T-helper 1 cell treated with Interleukin-12 subunit alpha and Interleukin-12 subunit beta and Interleukin-4 antibody, amounts not matched to agents 30 ng/mL and 1 ng/mL, for 36 hours (primary cell): ENCODE results near the gene FXYD3. TPM values are rescaled to one million over a fixed set of nuclear protein-coding genes. Genes with fewer than 3 reads are reported as not detected.

Experiments used
- intact Hi-C: fragments of 100-400 bp; cut with micrococcal nuclease; formaldehyde crosslinking; loops from one replicate; pipeline ENCODE4 v1.15.1; 2024
- total RNA-seq: library from RNA; stranded (reverse); gene quantifications from 2 replicates; pipeline ENCODE4 v1.2.3, GENCODE V29; 2022

FXYD3 gene, protein sequence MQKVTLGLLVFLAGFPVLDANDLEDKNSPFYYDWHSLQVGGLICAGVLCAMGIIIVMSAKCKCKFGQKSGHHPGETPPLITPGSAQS
- total RNA-seq = not detected in 2 replicates

DNA sequence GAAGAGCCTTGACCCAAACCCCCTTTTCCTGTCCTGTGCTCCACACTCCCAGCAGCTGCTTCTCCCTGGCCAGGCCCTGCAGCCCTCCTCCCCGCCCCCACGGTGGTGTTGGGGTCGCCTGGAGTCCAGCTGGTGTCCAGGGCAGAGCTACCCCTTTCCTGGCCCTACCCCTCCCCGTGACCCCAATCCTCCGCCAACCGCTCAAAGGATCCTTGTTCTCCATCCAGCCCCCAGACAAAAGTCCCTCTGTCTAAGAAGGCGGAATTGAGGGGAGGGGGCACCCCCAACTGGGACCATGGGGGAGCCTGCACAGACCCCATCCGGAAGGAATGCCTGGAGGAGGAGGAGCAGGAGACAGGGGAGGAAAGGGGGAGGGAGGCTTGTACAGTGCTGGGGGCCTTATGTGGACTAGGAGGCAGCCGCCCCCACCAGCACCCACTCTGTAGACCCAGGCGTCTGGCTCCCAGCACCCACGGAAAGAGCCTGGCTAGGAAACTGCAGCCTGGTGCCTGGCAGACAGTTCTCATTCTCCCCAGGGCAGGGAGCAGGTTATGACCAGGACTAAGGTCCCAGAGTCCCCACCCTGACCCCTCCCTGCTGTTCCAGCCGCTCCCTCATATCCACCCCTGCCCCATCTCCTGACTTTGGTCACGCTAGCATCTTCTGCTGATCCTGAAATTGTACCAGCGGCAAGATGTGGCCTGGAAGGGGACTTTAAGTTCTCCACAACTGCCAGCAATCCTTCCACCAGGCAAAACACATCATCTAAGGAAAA, at the start of gene FXYD3:
TSS of gene FXYD3 (plus strand) at position 647 of the 775 bp plus-strand sequence. CDS start 3,554 bp downstream, outside the sequence.
- intact Hi-C loops = loop anchor here (2.0 kb wide), 1 partner anchor 49 kb away; no protein-coding TSS in a partner anchor

DNA sequence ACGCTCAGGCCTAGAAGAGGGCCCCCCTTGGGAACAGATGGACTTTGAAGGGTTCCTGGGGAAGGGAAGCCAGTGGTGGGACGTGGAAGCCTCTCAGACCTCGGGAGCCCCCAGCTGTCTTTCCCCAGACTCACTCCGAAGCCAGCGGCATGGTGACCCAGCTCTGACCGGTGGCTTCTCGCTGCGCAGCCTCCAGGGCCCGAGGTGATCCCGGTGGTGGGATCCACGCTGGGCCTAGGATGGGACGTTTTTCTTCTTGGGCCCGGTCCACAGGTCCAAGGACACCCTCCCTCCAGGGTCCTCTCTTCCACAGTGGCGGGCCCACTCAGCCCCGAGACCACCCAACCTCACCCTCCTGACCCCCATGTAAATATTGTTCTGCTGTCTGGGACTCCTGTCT, 49.5 kb upstream of the FXYD3 start:
- intact Hi-C loops = loop anchor here (2.0 kb wide), 1 partner anchor 49 kb away; the partner anchor contains the start of gene FXYD3

DNA sequence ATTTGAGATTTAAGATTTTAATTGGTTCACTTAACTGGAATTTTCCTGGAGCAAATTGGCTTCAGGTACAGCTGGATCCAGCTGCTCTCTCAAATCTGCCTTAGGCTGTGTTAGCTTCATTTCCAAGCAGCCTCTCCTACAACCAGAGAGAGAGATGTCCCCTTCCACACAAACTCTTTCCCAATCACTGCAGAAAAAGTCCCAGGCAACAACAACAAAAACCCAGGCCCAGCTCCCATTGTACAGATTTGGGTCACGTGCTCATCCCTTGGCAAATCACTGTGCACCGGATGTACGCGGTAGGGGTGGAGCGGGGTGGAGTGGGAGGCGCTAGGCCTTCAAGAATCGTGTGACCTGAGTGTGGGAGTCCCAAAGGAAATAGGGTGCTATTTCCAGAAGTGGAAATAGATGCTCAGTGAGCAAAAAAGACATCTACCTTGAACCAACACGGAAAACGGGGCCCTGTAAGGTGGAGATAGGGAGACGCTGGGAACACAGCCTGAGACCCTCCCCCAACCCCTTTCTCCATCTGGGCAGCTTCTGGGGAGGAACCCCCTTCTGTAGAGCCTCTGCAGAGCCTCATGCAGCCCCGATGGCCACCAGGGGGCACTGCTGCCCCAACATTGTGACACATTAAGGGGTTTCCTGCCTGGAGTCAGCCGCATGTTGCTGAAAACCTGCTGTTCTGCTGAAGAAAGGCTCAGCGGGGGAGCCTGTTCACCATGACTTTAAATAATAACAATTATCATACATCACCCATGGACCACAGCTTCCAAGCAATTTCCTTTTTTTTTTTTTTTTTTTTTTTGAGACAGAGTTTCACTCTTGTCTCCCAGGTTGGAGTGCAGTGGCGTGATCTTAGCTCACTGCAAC, 48.7 kb upstream of the FXYD3 start:
- intact Hi-C loops = loop anchor here (1.0 to 2.0 kb wide), 8 partner anchors 23 to 428 kb away; partner anchors contain the start of genes FXYD3 and LGI4

DNA sequence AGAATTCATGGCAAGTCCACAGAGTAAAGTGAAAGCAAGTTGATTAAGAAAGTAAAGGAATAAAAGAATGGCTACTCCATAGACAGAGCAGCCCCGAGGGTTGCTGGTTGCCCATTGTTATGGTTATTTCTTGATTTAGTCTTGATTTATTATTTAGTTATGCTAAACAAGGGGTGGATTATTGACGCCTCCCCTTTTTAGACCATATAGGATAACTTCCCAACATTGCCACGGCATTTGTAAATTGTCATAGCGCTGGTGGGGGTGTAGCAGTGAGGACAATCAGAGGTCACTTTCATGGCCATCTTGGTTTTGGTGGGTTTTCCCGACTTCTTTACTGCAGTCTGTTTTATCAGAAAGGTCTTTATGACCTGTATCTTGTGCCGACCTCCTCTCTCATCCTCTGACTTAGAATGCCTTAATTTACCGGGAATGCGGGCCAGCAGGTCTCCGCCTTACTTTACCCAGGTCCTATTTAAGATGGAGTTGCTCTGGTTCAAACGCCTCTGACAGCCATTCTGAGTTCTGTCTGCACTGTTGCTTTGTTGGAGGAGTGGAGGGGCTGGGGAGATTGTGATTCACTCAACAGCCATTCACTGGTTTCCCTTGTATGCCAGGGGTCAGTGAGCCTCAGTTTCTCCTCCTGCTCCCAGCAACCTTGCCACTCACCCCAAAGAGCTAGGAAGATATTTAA, 46.5 kb upstream of the FXYD3 start:
- intact Hi-C loops = no loop called here

DNA sequence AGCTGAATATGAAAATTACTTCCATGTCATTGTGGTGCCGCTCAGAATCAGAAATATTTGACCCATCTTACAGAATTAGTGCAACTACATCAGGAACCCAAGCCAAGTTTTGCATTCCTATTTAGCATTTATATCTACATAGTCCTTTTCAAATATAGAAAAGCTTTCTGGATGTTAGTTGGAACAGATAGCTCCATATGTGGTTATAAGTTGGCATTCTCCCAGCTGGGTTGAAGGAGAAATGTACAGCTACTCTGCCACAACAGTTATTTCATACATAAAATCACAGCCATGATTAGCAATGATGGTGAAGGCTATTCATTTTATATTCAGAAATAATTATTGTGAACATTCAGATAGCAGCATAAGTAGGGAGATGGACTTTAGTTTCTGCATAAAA, 45.9 kb upstream of the FXYD3 start:
- intact Hi-C loops = no loop called here

DNA sequence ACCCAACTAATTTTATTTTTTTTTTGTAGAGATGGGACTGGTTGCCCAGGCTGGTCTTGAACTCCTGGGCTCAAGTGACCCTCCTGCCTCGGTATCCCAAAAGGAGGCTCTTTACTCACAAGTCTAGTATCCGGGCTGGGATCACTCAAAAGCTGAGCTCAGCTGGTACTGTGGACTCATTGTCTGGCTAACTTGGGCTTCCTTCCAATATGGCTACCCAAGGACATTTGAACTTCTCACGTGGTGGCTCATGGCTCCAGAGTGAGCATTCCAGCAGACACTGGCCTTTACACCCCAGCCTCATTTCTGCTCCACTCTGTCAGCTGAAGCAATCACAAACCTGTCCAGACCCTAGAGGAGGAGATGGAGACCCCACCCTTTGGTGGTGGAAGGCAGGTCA, 45.2 kb upstream of the FXYD3 start:
- intact Hi-C loops = no loop called here

DNA sequence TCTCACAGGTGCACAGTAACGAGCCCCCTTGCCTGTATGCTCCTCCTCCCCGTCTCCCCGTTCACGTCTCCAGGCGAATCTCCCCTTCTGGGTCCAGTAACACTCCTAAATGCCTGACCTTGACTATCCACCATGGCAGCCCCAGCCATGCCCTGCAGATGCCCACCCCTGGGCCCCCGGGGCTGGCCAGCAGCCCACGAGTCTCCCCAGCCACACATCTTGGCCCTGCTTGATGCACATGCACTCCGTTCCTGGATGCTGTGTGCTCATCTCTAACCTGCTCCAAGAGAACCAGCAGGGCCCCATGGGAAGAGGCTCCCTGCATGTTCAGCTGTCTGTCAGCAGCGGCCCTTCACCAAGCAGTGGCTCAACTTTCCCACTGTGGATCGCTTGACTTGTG, 42.1 kb upstream of the FXYD3 start:
- intact Hi-C loops = no loop called here

DNA sequence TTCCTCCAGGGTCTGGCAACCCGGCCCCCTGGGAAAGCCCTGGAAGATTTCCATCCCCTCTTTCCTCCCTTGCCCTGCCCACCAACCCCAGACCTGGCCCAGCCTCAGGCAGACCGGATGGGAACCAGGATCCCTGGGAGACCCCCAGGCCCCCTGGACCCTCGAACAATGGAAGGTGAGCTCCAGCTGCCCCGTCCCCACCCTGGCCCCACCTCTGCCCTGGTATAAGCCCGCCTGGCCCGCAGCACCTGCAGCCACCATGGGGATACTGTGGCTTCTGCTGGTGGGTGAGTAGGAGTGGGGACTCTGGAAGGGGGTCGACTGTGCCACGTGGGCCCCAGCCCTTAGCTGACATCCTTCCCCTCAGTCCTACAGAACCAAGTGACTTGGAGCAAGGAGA, 41.7 kb upstream of the FXYD3 start:
- intact Hi-C loops = no loop called here

DNA sequence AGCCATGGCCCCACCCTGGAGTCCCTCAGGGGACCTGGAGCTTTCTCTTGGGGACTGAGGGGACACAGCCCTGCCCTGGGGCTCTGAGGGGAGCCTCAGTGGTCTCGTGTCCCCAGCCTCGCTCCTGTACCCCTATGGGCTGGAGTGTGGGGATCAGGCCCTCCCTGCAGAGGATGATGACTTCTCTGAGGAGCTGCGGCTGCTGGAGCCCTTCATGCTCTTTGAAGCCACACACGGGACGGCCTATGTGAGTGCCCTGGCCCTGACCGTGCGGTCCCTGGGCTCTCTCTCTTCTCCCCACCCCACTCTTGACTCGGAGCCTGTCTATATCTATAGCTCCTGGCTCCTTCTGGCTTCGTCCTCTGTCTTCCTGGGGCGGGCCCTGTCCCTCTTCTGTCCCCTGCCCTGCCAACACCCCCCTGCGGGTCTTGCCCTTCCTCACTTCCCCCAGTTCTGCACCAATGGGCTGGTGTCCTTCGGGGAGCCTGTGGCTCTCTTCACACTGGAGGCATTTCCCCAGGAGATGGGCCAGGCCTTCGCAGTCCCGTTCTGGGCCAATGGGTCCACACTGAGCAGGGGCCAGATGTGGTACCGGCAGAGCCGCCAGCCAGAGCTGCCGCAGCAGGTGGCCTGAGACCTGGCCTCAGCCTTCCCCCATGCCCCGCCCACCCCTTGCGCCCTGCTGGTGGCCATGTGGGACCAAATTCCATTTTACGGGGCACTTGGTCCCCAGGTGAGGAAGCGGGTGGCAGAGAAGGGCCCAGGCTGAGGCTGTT, 41.0 kb upstream of the FXYD3 start:
- intact Hi-C loops = no loop called here

DNA sequence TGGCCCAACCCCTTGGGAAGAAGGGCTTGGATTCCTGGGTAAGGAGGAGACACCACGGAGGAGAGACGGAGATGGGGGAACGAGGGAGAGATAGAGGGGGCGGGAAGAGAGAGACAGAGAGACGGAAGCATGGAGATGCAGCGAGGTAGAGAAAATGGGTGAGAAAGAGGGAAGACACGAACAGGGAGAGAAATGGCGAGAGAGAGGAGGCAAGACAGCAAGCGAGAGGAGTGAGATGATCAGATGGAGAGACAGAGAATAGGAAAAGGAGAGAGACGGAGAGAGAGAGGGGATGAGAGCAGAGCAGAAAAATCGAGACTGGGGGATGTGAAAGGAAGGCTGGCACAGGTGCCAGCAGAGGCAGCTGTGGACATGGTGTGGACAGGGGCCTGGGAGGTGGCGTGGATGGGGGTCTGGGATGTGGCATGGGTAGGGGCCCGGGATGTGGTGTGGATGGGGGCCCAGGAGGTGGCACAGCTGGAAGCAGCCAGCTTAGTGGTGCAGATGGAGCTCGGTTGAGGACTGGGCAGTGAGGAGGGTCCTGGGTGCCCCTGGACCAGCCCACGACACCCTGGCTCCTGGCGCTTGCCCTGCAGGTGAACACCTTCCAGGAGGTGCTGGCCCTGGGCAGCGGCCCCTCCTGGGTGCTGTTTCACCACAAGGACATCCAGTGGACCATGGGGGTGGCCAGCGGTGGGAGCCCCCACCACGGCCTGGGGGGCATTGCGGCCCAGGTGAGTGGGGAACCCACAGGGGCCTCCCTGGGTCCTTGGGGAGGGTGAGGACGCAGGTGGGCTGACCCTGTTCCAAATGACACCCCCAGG, 40.2 kb upstream of the FXYD3 start:
- intact Hi-C loops = no loop called here

DNA sequence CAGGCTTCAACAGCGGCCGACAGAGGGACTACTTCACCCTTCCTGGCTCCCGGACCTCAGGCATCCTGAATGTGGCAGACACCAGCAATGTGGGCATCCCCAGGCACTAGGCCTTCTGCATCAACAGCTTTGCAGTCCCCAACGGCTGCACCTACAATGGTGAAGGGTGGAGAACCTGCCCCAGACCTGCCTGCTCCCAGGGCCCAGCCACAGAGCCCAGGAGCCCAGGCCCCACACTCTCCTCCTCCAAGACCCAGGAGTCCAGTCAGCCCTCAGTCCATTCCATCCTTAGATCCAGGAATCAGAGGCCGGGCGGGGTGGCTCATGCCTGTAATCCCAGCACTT, 39.6 kb upstream of the FXYD3 start:
- intact Hi-C loops = no loop called here

DNA sequence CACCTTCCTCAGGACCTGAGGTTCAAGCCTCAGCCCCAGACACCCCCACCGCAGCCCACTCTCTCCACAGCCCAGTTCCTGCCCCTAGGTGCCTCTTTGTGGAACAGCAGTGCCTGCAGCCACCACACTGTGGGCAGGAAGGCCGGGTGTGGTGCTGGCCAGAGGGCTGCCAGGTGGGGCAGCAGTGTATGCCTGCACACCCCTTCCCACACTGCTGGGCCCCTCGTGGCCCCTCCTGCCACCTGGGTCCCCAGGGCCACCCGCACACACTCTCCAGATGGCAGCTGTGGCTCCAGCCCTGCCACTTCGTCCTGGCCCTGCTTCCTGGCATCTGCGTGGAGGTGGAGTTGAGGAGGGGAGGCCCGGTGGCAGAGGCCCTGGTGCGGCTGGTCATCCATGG, 39.0 kb upstream of the FXYD3 start:
- intact Hi-C loops = no loop called here

DNA sequence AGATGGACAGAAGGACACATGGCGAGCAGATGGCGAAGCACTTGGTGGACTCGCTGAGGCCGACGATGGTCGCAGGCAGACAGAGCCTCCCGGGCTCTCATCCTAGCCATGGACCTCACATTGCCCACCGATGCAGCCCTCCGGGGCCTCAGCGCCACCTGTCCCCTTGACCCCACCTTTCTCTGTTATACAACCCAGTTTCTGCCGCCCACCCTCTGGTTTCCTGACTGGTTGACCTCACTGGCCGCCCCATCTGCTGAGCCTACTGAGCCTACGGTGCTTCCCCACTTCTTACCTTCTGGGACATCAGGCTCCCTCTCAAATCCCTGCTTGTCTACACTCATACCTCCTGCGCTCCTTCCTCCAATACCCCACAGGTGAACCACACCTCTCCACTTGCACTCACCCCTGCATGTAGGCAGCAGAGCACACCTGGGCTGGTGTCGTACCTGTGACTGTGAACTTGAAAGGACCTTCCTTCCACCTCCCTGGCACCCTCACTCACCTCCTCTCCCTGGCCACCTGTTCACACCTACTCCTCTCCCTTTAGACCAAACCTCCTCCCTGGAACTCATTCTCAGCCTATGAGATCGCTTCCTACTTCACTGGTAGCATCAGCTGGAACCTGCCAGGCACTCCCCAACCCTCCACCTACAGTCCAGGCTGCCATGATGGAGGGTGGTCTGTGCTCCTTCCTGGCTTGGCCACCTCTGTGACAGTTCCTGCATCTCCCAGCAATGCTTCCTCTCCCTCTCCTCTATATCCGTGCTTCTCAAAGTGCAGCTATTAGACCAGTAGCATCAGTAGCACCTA, 38.0 kb upstream of the FXYD3 start:
- intact Hi-C loops = no loop called here

DNA sequence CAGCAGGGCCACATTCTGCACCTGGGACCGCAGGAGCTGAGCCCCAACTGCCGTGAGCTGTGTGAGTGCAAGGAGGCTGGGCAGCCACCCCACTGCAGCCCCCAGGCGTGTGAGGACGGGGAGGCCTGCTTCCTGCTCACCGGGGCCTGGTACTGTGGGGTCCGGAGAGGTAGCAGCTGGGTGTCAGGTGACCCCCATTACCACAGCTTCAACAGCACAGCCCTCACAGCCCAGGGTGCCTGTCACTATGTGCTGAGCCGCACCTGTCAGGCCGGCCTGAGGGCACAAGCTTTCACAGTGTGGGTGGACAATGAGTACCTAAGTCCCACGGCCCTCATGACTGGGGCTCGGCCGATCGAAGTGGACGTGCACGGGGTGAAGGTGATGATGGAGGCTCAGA, 35.8 kb upstream of the FXYD3 start:
- intact Hi-C loops = no loop called here

DNA sequence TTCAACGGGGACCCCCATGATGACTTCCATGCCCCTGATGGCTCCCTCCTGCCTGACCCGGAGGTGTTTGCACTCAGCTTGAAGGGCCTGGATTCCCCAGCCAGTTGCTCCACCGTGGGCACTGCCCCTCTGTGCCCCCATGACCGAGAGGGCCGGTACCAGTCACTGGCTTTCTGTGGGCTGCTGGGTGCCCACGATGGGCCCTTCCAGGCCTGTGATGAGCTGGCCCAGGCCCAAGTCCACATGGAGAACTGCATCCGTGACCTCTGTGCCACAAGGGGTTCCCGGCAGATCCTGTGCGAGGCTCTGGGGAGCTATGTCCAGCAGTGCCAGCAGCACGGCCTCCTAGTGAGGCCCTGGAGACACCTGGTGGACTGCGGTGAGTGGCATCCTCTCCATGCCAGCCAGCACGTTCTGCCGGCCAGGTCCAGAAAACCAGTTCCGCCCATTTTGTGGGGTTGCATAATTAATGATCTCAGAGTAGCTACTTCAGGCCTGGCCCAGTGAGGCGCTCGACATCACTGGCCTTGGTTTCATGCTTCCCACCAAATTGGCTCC, 34.9 kb upstream of the FXYD3 start:
- intact Hi-C loops = no loop called here

DNA sequence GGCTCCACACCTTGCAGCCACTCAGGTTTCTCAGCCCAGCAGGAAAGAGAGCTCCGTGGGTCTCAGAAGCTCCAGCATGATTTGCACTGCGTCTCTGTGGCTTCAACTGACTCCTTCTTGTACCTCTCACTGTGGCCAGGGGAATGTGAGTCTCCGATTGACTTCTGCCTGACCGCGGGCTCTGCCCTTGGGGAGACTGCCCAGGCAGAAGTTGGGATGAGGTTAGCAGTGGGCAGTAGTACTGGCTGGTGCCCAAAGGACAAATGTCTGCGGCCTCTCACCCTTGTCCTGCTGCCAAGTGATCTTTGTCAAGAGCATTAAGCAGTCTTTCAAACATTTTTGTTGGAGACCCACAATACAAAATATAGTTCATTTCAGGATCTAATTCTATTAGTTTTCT, 34.4 kb upstream of the FXYD3 start:
- intact Hi-C loops = no loop called here

DNA sequence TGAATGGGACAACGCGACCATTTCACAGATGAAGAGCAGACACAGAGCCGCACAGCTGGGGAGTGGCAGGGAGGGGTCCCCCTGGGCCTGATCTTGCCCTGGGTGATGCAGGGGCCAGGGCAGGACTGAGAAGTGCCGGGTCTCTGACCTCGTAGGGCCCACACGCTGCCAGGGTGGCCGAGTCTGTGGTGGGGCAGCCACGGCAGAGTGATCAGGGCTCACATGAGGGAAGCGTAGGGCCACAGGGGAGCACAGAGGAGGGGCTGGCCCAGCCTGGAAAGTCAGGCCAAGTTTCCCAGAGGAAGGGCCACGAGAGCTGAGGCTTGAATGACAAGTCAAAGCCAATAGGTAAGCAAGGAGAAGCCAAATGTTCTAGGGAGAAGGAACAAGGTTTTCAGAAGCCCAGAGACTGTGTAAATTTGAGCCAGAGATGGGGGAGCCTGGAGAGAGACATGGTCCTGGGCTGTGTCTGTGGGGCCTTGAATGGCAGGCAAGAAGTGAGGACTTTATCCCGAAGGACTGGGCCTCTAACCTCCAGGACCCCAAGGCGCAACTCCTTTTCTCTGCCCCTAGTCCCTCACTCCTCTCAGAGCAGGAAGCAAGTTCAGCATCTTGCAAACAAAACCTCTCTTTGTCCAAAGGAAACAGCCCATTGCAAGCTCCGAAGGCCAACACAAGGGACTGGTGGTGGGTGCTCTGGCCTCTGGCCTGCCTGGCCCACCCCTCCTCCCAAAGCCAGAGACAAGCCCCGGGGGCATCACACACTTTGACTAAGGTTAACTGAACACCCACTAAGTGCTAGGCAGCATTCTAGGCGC, 31.7 kb upstream of the FXYD3 start:
- intact Hi-C loops = no loop called here

DNA sequence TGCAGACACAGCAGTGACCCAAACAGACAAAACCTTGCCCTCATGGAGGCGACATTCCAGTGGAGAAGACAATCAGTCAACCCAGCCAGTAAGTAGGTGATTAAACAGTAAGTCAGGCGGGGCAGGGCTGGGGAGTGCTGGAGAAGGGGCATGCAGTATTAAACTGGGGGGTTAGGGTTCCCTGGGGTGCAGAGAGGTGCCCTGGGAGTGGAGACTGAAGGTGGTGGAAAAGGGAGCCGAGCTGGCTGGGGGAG, 31.2 kb upstream of the FXYD3 start:
- intact Hi-C loops = no loop called here
